Measurements from ENCODE around the gene GARNL3.

The GARNL3 gene

DNA sequence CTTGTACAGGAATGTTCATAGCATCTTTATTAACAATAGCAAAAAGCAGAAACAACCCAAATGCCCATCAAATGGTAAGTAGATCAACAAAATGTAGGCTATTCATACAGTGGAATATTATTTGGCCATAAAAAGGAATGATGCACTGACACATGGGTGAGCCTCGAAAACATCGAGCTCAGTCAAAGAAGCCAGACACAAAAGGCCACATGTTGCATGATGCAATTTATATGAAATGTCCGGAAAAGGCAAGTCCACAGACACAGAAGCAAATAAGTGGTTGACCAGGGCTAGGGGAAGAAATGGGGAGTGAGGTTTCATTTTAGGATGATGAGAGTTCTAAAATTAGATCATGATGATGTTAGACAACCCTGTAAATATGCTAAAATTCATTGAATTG, 115.9 kb downstream of the GARNL3 start:
- DNase-seq (ENCODE audit: low read depth in 2 of 2, low spot score in 1 of 2): no peak

GRCh38 chr9:127382541-127382940, 118.0 kb downstream of the GARNL3 start:
- no peak for DNase-seq (ENCODE audit: low read depth in 2 of 2, low spot score in 1 of 2)

DNA sequence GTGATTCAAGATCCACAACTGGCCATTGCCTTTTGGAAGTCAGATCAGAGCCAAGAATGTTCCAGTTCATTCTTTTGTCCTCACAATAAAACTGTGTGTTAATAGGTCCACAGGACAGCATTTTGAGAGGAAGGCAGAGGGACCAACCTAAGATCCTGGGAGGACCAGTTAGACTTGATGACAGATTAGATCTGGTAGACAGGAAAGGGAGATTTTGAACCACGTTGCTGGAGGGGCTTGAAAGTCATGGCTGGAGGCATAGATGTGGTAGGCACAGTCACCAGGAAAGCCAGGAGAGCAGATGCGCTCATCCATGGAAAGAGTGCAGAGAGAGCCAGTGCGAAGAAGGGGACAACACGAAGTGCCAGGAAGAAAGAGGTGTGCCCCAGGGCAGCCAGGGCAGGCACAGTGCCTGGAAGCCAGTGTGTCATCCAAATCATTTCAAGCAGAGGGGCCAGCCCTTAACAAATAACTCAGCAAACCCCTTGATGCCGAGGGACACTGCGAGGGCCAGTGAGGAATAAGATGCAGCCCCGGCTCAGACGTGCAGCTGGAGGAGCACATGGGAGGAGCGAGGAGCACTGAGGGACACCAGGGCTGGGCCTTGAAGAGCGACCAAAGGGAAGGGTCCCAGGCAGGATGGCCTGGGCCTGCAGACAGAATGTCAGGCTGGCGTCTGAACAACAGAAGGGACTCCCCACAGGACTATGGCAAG, 119.6 kb downstream of the GARNL3 start:
- DNase-seq (ENCODE audit: low read depth in 2 of 2, low spot score in 1 of 2): no peak

- no peak for DNase-seq (ENCODE audit: low read depth in 2 of 2, low spot score in 1 of 2)
Measured at GRCh38 chr9:127384901-127385300, 120.3 kb downstream of the GARNL3 start.

GRCh38 chr9:127386249-127386648, 121.7 kb downstream of the GARNL3 start:
- DNase-seq (ENCODE audit: low read depth in 2 of 2, low spot score in 1 of 2): no peak

- DNase-seq (ENCODE audit: low read depth in 2 of 2, low spot score in 1 of 2): no peak
Measured at GRCh38 chr9:127386981-127387380, 122.4 kb downstream of the GARNL3 start.

- peak; percentile 66 to 73 for DNase-seq (ENCODE audit: low read depth in 2 of 2, low spot score in 1 of 2)
Measured at GRCh38 chr9:127388037-127388855, 123.7 kb downstream of the GARNL3 start.

DNA sequence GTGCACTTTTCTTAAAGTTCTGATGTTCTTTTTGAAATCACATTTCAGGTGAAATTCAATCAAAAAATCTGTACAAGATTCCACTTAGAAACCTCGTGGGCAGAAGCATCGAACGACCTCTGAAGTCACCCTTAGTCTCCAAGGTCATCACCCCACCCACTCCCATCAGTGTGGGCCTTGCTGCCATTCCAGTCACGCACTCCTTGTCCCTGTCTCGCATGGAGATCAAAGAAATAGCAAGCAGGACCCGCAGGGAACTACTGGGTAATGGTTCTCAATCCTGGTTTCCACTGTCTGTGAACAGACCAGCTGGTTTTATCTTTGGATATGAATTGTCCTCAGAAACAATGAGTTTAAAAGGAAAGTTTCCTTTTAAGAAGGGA, 124.3 kb downstream of the GARNL3 start:
- DNase-seq (ENCODE audit: low read depth in 2 of 2, low spot score in 1 of 2): no peak

DNA sequence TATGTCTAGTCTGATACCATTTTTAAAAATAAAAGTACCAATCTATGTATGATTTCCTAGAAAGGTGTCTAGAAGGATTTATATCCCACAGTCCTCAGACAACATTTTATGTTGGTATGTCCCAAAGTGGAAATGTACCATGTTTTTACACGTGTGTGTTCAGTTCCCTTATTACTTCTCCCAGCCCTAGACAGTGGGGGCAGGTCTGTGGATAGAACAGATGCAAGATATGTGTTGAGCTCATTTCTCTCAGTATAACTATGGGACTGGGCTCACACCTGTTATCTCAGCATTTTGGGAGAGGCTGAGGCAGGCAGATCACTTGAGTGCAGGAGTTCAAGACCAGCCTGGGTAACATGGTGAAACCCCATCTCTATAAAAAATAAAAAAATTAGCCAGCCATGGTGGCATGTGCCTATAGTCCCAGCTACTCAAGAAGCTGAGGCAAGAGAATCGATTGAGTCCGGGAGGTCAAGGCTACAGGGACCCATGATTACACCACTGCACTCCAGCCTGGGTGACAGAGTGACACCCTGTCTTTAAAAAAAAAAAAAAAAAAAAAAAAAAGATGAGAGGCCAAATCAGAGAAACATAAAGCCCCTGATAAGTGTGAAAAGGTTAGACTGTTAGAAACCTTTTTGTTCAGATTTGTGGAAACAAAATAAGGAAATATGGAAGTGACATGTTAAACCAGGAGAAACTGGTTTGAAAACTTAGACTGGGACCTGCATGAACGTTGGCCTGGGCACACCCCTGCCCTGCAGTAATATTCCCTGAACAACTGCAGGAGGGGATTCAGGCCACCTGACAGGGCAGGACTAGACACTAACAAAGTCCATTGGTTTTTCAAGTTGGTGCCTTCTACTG, 125.0 kb downstream of the GARNL3 start:
- no peak for DNase-seq (ENCODE audit: low read depth in 2 of 2, low spot score in 1 of 2)

DNA sequence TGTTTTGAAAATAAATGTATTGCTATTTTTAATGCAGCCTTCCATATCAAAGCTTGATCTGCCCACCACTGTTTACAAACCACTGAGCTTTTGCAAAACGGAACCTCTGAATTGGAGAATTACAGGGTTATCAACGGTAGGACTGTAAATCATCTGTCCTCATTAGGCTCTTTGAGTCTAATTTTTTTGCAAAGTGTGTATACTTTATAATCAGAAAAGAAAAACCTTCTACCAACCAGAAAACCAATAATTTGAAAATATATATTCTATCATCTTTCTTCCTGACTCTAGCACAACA, 125.6 kb downstream of the GARNL3 start:
- DNase-seq (ENCODE audit: low read depth in 2 of 2, low spot score in 1 of 2): no peak

- DNase-seq (ENCODE audit: low read depth in 2 of 2, low spot score in 1 of 2): no peak
Measured at GRCh38 chr9:127390563-127390962, 126.0 kb downstream of the GARNL3 start.

DNA sequence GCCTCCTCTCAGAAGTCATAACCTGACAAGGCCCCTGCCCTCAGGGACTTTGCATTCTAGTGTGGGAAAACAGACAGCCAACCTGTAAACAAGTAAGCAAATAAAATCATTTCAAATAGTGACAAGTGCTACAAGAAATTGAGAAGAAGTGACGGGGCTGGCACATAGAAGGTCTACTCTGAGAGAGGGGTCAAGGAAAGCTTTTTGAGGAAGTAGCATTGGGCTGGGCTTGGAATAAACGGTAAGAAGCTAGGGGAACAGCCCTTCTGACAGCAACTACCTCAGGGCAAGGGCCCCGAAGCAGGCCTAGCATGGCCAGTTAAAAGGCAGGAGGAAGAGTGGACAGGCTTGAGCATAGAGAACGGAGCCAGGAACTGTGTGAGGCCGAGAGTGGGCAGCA, 127.6 kb downstream of the GARNL3 start:
- no peak for DNase-seq (ENCODE audit: low read depth in 2 of 2, low spot score in 1 of 2)

DNA sequence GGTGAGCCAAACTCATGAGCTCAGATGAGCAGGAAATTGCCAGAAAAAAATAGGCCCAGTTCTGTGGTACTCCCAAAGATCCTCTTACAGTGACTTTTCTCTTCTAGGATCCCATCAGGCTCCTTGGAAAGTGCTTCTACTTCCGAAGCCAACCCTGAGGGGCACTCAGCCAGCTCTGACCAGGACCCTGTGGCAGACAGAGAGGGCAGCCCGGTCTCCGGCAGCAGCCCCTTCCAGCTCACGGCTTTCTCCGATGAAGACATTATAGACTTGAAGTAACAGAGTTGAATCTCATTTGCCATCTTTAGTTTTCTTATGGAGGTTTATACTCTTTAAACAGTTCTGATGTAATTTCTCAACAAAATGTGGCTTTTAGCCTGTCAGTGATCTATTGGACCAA, 128.4 kb downstream of the GARNL3 start:
- DNase-seq (ENCODE audit: low read depth in 2 of 2, low spot score in 1 of 2): no peak

DNA sequence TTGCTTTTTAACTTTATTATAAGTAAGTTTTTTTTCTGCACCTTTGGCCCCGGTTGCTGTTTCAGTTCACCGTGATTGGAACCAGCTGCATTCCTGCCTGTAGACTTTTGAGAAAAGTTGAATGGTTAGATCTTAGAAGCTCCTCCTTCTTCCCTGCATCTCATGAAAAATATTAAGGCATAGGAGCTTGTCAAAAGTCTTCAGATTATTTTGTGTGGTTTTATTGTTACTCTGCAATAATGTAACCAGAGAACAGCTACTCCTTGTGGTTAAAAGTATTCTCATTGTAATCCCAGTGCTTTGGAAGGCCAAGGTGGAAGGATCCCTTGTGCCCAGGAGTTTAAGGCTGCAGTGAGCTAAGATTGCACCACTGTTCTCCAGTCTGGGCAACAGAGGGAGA, 129.1 kb downstream of the GARNL3 start:
- no peak for DNase-seq (ENCODE audit: low read depth in 2 of 2, low spot score in 1 of 2)

DNA sequence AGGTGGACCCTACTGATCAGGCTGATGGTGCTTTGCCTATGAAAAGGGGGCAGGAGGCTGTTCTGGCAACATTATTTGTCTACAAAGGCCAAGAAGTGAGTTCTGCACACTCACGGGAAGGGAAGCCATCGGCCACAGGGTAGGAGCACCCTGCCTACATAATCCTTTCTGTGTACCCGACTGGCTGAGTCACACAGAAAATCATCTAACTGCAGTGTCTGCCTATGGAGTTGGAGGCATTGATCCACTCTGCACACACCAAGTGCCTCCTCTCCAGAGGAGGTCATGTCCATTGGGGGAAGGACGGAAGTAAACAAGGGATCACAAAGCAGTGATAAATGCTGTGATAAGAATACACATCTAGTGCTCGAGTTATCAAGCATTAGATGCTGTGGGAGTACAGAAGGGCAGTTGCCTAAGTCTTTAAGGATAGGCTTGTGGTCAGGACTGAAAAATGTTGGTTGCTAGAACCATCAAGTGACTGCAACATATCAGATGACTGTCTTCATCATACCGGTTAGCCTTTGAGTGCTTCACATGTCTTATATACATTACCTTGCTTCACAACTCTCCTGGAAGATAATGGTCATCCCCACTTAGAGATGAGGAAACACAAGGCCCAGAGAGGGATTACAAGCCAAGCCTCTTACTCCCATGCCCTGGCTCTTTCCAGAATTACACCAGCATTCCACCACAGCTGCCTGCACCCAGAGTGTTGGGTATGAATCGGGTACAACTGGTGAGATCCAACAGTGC, 131.1 kb downstream of the GARNL3 start:
- no peak for DNase-seq (ENCODE audit: low read depth in 2 of 2, low spot score in 1 of 2)

DNA sequence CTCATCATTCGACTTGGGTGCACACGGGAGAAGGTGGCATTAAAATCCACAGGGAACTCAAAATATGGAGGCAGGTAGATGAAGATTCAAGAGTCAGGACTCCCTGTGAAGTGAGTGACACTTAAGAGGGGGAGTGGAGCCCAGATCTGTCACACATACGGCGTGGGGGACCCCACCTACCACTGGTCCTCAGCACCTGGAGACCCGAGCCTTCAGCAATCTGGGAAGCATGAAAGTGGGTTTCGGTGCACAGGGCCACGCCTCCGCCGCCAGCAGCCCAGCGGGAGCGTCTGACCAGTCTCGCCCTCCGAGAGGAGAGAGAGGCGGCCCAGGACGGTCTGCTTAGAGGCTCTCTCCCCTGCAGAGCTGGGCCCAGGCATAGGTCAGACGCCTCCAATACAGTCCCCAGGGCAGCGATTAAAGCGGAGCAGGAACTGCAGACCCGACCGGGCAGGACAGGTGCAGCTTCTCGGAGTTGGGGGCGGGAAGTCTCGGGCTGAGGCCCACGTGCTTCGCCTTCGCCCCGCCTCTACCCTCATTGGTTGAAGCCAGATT, 131.8 kb downstream of the GARNL3 start:
- no peak for DNase-seq (ENCODE audit: low read depth in 2 of 2, low spot score in 1 of 2)

GRCh38 chr9:127396808-127397645, 132.5 kb downstream of the GARNL3 start, which contains the start of gene SLC2A8:
Gene SLC2A8, plus strand, starts transcription at chr9:127397169. Its CDS starts 62 bp downstream, at chr9:127397231.
- DNase-seq (ENCODE audit: low read depth in 2 of 2, low spot score in 1 of 2): peak; percentile 69 to 79

- no peak for DNase-seq (ENCODE audit: low read depth in 2 of 2, low spot score in 1 of 2)
Measured at GRCh38 chr9:127397646-127398274, 133.2 kb downstream of the GARNL3 start.

- DNase-seq (ENCODE audit: low read depth in 2 of 2, low spot score in 1 of 2): no peak
Measured at GRCh38 chr9:127398275-127398647, 133.7 kb downstream of the GARNL3 start.
